GM18870 (cell line): ENCODE data around the gene ABCF2.

Experiments used
- ATAC-seq: cut with Tn5 transposase; IDR thresholded peaks from one replicate; pipeline ENCODE4 v1.9.1; 2021; ENCODE audit warnings: moderate library complexity; ENCODE audit not compliant: unreplicated experiment

ABCF2 gene

DNA sequence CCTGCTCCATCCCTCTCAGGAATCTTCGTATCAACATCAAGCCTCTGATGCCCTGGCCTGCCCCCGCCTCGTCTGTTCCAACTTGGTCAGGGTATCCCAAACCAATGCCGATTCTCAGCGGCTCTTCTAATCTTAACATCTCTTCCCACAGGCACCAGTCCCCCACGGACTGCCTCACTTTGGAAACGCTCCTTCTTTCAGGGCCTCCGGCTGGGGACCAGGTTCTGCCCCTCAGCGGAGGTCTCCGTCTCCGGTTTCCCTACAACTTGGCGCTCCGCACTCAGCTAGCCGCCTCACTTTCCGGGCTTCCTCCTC lies 488 bp downstream of the ABCF2 start:
- ATAC-seq = no peak

DNA sequence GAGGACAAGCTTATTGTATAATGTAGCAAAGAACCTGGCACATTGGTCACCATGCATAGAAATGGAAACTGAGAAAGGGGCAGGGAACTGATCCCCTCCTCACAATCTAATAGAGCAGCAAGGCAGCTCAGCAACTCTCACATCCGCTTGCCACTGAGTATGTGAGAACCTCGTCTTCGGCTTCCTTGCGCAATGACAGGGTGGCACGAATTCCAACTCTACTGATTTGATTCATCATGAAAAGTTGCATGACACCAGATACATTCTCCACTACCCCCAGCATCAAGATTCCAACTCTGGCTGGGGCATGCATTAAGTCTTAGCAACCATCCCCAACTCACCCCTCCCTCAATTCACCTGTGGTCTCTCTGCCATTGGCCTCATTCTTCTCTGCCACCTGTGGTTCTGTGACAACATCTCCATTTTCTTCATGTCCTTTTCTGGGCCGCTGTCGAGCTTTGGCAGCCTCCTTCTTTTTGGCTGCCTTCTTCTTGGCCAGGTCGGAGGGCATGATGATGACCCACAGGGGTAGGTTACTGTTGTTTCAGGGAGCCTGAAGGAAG lies 976 bp downstream of the ABCF2 start:
- no peak for ATAC-seq

DNA sequence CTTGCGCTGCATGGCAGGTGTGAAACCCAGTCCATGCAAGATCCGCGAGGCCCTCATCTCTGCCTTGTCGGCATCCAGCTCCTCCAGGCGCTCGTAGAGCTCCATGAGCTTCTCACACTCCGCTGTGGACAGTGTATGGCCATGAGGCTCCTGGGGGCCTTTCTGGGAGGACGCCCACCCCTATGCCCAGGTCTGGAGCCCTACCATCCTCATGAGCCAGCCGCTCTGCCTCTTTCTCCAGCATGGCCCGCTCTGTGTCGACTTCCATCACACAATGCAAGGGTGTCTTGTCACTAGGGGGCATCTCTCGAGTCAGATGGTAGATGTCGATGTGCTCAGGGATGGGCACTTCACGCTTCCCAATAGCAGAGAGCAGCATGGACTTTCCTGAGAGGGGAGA lies 3.3 kb downstream of the ABCF2 start:
- no peak for ATAC-seq

DNA sequence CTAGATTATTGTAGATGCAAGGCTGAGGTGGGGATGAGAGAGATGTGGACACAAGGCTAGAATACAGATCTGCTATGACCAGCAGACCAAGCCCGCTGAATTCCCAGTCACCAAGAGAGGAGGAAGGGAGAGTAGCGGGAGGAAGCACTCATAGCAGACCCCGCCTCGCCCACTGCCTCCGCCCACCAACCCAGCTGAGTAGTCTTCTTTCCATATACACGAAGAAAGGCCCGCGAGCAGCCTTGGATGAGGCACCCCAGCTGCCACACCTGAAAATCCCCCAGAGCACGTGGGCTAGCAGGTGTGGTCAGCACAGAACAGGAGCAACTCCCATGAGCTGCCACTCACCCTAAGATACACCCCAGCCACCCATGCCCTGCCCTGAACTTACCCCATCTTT lies 8.8 kb downstream of the ABCF2 start:
- no peak for ATAC-seq

DNA sequence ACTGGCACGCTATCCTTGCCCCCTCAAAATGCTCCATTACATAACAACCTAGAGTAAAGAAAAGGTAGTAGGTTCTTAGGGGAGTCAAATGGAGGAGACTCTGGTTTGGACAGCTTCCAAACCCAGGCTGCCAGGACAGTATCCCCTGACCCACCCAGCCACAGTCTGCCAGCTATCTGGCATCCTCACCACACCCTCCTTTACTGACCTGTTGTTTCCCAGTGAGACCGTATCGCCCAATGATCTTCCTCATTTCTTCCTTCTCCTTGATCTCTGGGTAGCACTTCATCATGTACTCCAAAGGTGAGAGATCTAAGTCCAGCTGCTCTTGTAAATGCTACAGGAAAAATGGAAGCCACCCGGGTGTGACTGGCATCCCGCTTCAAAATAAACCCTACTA lies 11.6 kb downstream of the ABCF2 start:
- ATAC-seq = no peak

DNA sequence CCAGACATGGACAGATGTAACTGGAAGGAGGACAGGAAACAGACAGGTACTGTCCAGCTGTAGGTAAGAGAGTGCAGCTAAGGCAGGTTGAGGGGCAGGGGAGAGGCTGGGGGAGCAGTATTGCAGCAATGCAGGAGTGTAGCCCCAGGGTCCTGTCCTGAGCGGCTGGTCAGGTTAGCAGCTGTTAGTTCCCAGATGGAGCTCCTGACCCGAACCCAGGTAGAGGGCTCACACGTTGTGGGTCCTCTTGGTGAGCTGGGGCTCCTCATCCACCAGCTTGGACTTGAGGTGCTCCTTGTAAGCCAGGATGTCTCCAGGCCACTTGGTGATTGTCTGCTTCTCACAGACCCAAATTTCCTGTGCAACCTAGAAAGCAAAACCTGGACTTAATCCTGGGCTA lies 13.2 kb downstream of the ABCF2 start:
- no peak for ATAC-seq

DNA sequence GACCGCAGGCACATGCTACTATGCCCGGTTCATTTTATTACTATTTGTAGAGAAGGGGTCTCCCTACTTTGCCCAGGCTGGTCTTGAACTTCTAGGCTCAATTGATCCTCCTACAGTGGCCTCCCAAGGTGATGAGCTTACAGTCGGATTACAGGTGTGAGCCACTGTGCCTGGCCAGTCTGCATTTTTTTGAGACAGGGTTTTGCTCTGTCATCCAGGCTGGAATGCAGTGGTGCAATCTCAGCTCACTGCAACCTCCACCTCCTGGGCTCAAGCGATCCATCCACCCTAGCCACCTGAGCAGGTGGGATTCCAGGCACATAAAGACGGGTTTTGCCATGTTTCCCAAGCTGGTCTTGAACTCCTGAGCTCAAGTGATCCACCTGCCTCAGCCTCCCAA lies 14.4 kb downstream of the ABCF2 start:
- ATAC-seq = no peak

DNA sequence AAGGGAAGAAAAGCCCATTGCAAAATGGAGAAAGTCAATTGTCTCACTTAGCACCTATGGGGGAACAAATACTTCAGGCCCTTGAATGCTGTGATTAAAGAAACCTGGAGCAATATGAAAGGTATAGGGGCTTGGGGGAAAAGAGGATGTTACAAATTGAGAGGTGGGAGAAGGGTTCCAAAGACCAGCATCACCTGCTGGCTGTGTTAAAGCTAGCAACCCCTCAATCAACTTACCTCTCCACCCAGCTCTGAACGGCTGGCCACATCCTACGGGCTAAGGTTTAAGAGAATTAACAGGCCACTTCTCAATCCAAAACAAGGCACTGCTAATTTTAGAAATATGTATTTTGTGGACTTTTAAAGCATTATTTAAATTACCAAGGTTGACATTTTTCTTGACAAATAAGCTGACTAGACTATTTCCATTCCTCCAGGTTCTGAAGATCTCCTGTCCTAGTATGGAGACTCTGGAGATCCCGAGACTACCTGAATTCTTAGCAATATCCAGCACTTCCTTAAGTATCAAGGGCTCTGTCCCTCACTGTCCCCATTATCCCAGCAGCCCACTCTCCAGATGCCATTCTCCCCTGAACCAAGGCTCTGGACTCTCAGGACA lies 15.7 kb downstream of the ABCF2 start:
- no peak for ATAC-seq

DNA sequence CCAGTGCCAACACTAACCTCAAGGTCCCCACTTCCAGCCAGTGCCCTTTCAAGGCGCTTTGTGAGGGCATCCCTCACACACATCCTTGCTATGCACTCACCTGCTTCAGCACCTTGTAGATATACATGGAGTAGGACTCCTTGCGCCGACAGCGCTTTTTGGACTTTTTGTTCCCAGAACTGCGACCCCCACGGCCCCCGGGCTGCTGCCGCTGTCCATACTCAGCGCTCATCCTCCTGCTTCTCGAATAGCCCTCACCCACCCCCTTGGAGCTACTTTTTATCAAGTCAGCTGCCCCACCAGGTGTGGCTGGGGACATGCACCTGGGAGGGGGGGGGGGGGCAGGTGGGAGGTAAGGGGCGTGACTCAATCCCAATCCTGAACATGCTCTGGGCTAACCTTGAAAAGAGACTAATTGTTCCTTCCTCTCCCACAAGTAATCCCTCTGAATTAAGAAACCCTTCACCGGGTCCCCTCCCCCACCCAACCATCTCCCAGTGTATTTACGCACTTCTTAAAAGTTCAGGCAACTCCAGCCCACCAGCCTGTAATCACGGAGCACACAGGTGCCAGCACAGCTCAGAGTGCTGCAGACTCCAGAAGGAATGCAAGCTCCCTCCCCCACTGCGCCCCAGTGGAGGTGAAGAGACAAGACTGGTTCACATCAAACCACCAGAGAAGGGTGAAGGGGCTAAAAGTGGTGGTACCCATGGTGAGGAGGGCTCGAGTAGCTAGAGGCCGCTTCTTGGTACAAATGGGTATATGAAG lies 16.7 kb downstream of the ABCF2 start, which contains the start of gene H2BK1:
TSS of gene H2BK1 (minus strand) at position 402 of the 768 bp plus-strand sequence. CDS start at position 232, 170 bp downstream.
- ATAC-seq = no peak

DNA sequence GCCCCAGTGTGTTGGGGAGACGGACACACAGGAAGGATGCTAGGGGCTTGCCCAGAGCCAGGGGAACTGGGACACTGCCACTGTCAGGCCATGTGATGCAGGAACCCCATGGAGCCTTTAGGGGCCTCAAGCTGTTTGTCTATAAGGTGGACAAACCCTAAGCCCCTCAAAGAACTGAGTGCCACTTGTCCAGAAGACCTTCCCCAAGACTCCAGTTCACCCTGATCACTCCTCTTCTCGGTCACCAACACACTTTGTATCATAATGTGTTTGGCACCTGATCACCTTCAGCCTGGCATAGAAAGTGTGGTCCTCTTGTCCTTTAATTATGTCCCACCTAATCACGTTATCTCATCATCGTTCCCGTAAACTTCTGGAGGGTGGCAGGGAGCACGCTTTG lies 17.4 kb downstream of the ABCF2 start:
- ATAC-seq = no peak

DNA sequence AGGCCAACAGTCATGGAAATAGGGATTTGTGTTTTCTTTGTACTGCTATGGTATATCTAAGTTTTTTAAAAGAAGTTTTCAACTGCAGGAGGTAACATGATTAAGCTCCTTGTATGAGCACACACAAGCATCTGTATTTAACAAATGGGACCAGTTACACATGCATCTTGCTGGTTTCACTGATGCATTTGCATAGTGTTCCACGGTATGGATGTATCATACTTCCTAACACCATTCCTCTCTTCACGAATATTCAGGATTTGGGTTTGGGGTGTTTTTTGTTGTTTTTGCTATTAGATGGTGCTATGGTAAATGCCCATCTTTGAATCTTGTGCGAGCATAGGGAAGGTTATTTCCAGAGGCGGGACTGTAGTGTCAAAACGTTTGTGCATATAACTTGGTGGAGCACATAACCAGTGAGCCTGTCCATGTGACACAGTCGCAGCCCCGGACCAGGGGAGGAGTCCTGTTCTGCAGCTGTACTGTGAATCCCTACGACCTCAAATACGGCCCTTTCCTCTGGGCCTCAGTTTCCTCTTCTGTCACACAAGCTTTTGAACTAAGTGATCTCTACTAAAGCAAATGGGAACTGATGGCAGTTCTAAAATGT lies 18.6 kb downstream of the ABCF2 start:
- ATAC-seq = no peak

DNA sequence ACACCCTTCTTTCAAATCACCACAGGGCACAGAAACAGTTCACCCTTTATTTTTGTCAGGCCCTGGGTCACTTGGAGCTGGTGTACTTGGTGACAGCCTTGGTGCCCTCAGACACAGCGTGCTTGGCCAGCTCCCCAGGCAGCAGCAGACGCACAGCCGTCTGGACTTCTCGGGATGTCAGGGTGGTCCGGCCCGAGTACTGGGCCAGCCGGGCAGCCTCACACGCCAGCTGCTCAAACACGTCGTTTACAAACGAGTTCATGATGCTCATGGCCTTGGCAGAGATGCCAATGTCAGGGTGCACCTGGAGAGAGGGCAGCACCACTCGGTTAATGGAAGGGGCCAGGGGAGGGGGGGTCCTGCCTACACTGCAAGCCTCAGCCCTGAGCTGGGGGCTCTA lies 19.2 kb downstream of the ABCF2 start:
- ATAC-seq = no peak

DNA sequence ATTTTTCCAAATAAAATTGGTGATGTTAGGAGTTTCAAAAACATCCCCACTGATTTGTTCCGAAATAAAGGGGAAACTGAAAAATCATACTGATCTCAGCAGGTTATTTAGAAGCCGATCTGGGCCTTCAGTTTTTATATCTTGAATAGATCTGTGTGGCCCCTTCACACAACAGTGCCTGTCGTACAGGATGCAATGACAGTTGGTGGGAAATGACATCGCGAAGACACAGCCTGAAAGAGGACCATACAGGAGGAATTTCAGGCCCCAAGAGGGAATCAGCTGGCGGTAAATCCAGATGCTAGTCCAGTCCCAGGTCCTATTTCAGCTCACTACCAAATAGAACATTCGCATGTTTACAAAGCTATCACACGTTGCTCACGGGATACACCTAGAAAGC lies 19.7 kb downstream of the ABCF2 start:
- no peak for ATAC-seq

DNA sequence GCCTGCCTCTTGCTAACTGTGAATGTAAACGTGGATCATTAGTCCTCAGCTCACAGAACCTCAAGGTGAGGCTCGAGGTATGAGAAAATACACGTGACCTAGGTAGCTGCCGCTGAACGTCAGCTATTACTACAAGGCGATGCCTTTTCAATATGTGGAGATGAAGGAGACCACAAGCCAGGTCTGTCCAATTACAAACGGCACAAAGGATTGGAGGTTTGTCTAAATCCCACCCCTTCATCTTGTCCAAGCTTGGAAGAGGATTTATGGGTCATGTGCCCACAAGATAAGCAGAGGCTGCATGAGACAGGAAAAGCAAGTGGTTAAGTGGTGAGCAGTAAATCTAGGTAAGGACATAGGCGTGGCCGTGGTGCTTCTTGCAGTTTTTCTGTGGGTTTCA lies 20.1 kb downstream of the ABCF2 start:
- ATAC-seq = no peak

DNA sequence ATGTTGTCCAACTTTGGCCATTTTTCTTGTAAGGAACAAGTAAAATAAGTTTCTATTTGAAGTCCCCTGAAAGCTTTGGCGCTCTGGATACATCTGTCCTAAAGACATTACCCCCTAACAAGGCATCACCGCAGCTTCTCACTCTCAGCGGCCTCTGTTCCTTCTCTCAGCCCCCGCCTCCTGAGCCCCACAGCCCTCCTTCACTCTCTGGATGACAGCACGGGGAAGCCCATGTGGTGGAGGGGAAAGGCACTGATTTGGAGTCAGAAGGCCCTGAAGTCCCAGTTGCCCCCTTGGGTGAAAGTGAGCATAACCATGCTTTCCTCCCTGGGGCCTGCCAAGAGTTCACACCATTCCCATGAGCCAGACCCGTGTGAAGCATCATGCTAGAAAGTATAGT lies 21.3 kb downstream of the ABCF2 start:
- no peak for ATAC-seq

DNA sequence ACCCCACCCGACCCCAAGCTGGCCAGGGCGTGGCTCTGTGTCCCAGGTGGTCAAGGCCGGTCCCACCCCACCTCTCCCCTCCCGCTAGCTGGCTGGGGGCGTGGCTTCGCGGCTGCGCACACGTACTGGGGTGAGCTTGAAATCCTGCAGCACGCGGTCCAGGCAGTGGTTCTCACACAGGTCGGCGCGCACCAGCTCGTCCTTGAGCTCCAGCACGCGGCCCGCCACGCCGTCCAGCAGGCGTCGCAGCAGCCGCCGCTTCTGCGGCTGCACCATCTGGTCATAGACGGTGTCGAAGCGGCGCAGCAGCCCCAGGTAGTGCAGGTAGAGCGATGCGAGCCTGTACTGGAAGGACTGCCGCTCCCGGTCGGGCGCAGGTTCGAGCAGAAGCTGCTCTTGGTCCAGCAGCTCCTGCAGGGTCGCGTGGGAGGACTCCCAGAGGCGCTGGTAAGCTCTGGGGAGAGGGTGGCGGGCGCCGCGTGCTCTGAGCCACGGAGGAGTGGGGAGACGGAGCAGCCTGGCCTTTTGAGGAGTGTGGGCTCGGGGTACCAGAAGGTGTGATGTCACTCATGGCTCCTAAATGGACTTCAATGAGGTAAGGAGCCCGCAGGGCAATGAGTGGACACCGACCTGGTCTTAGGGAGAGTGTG lies 22.5 kb downstream of the ABCF2 start:
- ATAC-seq = no peak

DNA sequence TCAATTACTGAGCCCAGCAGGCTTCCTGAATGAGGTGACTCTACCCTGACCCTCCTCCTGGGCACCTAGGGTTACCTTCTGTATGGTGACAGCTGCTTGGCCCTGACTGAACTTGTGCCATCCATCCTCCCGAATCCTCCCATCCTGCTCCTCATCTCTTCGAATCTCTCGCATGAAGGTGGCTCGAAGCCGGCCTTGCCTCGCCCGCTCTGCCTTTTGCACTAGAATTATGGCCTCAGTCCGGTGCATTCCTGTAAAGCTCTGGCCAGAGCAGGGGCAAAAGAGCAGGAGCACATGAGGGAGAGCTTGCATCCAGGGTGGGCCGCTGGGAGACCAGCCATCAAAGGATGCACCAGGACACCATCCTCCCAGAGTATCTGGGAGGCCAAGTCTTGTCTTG lies 24.2 kb downstream of the ABCF2 start:
- no peak for ATAC-seq

DNA sequence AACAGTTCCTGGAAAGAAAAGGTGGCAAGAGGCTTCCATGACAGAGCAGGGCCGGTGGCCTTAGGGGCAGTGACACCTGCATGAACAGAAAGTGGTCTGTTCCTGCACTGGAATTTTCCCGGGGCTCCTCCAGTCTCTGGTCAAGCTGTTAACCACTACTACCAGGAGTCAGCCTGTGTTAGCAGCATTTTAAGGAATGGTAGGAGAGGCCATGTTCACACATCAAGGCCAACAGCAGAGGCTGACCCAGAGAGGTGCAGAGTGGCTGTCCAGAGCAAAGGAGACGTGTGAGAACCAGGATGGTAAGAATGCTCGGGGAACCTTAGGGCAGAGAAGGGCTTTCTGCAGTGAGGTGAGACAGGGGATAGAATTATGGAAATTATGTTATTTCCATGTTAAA lies 25.3 kb downstream of the ABCF2 start:
- no peak for ATAC-seq

DNA sequence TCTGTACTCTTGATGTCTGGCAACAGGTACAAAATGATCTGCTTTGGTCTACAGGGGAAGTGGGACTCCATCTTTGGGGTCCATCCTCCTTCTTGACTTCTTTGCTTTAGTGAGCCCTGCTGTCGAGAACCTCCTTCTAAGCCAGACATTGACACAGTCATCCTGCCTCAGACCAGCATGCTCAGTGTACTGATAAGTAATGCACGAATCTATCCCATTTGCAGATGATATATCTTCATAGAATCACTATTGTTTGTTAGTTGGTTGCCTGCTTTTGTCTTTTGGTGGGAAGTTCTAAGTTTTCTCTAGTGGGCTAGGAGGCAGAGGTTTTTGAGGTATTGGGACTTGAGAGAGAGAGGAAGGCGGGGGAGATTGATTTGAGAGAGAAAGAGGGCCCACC lies 25.7 kb downstream of the ABCF2 start:
- ATAC-seq = no peak

DNA sequence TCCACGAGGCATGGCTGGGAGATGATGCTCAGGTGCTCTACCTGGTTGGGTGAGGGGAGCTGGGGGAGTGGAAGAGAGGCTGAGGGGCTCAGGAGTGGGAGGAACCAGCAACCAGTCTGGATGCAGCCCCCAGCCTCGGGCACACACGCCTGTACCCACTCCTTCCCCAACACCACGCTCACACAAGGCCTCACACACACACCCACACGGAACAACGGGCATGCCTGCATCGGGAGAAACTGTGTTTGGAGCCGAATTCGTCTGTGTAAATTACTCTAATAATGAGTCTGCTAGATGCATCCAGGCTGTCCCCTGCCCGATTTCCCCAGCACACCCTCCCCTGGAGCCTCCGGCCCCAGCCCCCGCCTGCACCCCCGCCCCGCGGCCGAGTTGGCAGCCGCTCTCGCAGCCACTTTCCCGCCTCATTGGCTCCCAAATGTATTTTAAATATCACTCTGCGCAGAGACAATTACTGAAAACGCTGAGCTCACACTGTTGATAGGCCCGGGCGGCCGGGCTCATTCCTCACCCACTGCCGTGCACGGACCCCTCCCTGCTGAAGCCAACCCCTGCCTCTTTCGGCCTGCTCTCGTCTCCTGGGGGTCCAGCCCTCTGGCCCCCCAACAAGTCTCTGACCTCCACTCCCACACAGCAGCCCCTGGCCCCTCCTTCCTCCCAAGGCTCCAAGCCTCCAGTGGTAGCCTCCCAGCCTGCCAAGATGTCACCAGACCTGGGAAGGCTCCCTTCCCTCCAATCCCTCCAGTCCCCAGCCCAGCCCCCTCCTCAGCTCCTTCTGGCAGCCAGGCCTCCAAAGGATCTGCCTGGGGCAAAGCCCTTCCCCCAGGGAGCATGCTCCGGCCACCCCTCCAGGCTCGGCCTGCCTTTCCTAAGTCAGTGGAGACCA lies 27.8 kb downstream of the ABCF2 start:
- ATAC-seq = no peak

DNA sequence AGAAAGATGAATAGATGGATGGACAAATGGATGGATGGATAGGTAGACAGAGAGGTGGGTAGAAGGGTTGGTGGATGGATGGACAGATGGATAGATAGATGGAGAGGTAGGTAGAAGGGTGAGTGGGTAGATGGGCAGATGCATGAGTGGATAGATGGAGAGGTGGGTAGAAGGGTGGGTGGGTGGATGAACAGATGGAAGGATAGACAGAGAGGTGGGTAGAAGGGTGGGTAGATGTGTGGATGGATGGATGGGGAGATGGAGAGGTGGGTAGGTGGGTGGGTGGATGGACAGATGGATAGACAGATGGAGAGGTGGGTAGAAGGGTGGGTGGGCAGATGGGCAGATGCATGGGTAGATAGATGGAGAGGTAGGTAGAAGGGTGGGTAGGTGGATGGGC lies 29.1 kb downstream of the ABCF2 start:
- no peak for ATAC-seq
